A549 (cell line): ENCODE measurements around the gene TAGLN3.

Experiments used
- CTCF ChIP-seq: fragments of >200 bp; sonication (Bioruptor Twin); formaldehyde crosslinking; IDR thresholded peaks from 3 replicates; pipeline ENCODE4 v1.5.1; 2016
- EP300 ChIP-seq, 2 experiments: fragments of >200 bp; sonication (Bioruptor Twin); formaldehyde crosslinking; IDR thresholded peaks; 2 replicates in 1 of 2; 3 replicates in 1 of 2; pipeline ENCODE4 v1.6.1; 2016 to 2017
- REST ChIP-seq: fragments of 200-600 bp; sonication (generic); IDR thresholded peaks from 2 replicates; pipeline ENCODE4 v1.6.1; 2016; ENCODE audit warnings: antibody characterized with exemption, mild to moderate bottlenecking, moderate library complexity

- TF ChIP-seq REST (no peak), EP300 (IDR thresholded peaks at IDR 0.05) (no peak), CTCF (no peak)
Measured at GRCh38 chr3:112030901-112031300, 32.2 kb downstream of the TAGLN3 start.
